Muscle of arm (tissue), 12 donors: Measurements from ENCODE around the gene ASCL2. TPM values are rescaled to one million over a fixed set of nuclear protein-coding genes. Genes with fewer than 3 reads are reported as not detected.

Experiments
- DNase-seq: peaks from one replicate; pipeline ENCODE4 v3.0.0-alpha.2; 2013
- polyA plus RNA-seq, 12 donors: library from polyadenylated mRNA; unstranded; fragments of 120-200 nt; gene quantifications; one replicate each; pipeline ENCODE4 v1.2.1, GENCODE V29; 2013; ENCODE audit not compliant: insufficient read length in 12 of 12

The ASCL2 gene
- polyA plus RNA-seq, 12 donors, result 0.08 to 1.0 (median 0.15) TPM; not detected in 4

DNA sequence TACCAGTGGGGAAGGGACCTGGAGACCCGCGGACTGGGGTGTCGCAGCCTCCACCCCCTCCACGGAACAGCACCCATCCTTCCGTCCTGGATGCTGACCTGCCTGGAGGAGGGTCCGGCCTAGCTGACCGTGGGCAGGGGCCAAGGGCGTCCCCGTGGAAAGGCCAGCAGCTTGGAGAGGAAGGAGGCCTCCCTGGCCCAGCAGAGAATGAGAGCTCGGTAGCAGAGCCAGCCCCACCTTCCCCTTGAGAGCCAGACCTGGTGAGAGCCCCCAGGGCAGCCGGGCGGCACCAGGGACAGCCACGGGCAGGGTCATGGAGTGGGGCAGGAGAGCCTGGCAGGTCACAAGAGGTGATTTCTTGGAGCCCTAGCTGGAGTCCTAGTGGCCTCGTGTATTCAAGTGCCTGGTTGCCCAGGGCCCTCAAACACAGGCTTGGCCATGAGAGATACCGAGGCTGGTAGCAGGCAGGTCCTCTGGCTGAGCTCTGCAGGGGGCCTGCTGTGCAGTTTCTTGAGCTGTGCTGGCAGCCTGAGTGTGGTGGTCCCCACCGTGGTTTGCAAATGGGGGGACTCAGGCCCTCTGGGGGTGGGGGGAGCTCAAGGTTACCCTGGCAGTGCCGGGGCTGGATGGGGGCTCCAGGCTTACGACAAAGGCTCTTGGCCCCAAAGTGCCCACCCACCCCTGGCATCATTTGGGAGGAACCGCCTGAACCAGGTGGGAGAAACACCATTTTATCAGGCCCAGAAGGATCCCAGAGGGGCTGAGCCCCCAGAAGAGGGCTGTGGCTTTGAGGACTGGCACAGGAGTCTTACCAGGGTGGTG lies 39.1 kb upstream of the ASCL2 start:
- DNase-seq, result no peak

DNA sequence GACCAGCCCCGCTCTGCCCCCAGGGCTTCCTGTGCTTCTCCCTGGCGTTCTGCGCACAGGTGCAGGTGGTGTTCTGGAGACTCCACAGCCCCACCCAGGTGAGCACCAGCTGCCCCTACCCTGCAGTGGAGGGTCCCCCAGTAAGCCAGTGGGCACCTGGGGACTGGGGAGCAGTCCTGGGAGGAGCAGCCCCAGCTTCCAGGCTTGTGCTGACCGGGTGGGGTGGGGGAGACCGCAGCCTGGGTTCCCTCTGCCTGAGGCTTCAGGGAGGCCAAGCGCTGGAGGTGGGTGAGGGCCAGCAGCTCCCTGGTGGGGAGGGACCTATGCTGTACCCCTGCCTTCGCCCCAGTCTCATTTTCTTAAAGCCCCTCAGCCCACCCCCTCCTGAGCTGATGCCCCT lies 38.3 kb upstream of the ASCL2 start:
- DNase-seq, result no peak

DNA sequence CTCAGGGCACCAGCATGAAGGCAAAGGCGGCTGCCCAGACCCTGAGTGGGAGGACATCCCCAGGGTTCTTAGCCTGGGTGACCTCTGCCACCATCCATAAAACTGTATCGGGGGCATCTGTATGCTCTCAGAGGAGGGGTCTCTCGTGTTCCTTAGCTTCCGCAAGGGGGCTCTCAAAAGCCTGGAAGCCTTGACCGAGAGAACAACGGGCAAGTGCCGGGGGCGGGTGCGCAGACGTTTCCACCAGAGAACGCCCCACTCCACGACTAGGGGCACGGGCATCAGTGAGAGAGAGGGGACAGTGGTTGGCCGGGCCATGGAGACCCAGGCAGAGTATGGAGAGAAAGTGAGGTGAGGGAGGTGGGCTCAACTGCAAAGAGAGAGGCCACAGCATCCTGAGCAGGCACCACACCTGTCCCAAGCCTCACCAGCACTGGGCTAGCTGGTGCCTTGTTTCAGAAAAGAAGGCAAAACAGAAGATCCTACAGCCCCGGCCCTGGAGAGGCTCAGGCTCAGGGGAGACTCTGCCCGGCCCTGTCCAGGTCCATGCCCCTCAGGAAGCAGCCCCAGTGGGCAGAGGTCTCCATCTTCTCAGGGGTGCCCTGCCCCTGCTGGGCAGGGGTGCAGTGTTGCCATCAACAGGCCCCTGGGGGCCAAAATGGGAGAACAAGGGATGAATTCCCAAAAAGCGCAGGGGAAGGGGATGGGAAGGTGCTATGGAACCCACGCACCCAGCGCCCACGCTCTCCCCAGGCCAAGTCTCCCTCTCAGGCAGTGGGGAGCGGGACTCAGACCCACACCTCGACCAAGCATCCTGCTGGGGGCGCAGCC lies 37.3 kb upstream of the ASCL2 start:
- DNase-seq, result no peak

DNA sequence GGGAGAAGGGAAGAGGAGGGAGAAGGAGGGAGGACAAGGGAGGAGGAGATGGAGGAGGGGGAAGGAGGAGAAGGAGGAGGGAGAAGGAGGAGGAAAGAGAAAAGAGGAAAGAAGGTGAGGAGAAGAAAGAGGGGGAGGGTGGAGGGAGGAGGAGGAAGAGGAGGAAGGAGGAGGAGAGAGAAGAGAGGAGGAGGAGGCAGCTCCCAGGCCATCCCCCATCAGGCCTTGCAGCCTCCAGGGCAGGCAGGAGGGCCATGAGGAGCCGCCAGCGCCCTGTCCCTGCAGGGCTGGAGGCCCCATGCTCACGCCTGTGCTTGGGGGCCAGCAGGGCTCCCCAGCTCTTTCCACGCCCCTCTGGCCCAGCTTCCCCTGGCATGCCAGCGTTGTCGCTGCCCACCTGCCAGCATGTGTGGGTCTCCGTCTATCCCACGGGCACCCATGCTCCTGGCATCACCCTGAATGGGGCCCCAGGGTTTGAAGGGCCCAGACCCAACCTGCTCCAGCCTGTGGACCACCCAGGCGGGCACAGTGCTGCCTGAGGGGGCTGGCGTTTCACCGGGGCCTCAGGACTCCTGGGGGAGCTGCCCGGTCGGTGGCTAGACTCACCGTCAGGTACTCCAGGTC lies 36.6 kb upstream of the ASCL2 start:
- DNase-seq, result no peak

DNA sequence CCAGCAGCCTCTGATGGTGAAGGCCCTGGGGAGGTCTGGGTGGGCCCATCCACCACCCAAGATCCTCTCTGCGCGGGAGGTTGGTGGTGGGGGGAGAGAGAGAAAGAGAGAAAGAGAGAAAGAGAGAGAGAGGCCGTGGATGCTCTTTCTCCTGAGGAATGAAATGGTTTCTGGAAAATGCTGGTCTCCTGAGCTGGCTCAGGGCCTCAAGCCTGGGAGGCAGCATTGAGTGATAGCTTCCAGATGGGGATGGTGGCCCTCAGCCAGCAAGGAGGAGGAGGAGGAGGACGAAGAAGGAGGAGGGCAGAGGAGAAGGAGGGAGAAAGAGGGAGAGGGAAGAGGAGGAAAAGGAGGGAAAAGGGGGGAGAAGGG lies 36.0 kb upstream of the ASCL2 start:
- DNase-seq, result peak; percentile 96

DNA sequence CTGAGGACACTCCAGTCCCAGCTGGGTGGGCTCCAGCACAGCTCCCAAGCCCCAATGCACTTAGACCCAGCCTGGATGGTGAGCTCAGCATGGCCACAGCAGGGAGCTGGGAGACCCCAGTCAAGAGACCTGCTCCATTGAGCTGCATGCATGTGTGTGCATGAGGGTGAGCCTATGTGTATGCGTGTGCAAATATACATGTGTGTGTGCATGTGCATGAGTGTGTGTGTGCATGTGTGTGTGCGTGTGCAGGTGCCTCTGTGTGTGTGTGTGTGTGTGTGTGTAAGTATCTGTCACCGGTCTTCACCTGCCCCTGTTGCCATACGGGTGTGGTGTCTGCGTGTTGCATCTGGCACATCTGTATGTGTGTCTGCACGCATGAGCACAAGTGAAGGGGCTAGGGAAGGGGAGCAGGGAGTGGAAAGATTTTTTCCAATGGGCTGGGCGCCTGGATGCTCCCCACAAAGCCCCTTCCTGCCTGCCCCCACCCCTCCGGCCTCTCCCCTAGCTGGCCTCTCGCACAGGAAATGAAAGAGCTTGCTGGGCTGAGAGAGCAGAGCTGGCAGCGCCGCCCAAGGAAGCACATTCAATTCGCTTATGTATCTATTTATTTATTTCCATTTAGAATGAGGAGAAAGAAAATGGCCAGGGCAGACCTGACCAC lies 35.5 kb upstream of the ASCL2 start:
- peak; percentile 93 for DNase-seq

DNA sequence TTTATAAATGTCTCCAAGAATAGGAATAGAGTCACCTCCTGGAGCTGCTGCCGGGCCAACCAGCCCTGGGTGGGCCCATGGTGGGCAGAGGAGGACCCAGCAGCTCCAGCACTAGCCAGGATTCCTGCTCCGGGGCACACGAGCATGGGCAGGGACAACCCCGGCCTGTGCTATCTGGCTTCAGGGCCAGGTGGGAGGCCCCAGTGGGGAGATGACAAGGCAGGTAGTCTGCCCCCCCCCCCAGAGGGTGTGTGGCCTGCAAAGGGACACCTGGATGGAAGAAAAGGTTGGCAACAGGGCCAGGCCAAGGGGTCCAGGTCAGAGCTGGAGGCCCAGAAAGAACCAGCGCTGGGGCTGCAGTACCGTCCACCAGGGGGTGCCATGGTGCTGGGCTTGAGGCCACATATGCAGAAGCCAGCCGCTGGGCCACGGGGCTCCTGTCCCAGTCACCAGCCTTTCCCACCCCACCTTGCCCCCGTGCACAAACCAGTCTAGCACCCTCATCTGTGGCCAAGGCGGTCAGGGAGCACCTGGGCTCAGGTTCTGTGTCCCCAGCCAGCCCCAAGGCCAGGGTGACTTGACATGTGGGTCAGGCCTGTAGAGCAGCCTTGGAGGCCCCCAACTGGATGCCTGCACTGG lies 34.9 kb upstream of the ASCL2 start:
- peak; percentile 69 for DNase-seq

DNA sequence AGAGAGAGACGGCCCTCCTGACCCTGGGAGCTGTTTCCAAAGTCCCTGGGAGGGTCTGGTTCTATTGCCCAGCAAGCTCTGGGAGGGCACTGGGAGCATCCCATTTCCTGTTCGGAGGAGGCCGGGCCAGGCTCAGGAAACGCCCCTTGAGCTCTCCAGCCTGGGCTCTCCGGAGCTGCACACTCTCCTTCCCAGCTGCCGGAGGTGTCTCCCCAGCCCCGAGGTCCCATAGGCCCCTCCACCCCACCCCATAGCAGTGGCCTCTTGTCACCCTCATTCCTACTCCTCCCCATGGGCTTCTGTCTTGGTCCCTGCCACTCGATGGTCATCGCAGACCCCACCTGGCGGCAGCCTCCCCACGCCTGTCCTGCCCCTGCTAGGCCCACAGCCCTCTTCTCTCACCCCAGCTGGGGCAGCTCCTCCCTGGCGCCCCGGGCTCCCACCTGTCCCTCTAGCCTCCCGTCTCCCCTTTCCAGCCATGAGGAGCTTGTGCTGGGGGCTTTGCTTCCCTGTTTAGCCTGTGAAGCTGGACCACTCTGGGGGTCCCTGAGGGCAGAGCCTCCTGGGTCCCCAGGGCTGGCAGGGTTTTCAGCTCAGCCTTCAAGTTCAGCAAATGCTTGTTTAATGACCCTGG lies 34.2 kb upstream of the ASCL2 start:
- no peak for DNase-seq

DNA sequence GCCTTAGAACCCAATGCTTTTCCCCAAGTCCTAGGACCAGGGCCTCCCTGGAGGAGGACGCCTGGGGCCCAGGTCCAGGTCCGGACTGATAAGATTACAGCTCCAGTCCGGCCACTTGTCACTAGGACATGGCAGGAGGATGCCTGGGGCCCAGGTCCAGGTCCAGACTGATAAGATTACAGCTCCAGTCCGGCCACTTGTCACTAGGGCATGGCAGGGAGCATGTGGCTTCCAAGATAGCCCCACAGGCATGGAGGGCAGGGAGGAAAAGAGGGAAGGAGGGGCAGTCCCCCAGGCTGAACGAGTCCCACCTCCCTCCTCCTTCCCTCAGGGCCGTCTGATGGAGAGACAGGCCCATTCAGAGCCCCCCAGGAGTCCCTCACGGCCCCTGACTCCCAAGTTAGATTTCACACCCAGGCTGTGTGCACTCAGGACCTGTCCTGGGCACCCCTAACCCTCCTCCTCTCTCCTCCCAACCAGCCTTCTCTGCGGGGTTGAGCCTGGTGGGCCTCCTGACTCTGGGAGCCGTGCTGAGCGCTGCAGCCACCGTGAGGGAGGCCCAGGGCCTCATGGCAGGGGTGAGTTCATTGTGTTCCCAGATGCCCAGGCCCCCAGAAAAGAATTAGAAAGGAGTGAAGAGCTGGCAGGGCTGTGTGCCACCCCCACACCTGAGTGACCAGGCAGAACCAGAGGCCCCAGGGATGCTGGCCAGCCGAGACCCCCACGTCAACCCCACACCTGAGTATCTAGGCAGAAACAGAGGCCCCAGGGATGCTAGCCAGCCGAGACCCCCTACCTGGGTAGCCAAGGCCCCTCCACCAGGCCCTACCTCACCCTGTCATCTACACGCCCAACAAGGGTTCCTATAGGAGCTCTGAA lies 33.5 kb upstream of the ASCL2 start:
- DNase-seq, result no peak

DNA sequence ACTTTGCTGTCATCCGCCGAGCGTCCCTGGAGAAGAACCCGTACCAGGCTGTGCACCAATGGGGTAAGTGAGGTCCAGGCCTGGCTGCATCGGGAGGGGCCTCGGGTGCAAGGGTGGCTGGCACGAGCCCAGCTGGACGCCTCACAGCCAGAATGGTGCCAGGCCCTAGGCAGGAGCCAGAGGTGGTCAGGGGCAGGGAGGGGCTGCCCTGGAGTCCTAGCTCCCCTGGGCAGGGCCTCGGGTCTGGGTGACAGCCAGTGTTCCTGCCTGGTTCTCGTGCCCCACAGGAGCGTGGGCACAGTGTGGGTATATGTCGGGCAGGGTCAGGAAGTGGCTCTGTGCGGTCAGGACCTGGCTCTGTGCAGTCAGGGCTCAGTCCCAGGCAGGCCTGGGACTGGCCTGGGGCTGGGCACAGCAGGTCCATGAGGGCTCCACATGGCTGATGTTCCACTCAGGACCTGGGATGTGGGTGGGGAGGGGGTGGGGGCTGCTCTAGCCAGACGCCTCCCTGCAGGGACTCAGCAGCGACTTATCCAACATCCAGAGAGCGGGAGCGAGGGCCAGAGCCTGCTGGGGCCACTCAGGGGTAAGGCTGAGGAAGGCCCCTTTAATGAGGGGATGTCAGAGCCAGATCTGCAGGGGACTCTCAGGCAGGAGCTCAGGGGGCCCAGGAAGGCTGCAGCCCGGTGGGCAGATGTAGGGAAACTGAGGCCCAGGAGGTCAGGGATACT lies 32.7 kb upstream of the ASCL2 start:
- no peak for DNase-seq

DNA sequence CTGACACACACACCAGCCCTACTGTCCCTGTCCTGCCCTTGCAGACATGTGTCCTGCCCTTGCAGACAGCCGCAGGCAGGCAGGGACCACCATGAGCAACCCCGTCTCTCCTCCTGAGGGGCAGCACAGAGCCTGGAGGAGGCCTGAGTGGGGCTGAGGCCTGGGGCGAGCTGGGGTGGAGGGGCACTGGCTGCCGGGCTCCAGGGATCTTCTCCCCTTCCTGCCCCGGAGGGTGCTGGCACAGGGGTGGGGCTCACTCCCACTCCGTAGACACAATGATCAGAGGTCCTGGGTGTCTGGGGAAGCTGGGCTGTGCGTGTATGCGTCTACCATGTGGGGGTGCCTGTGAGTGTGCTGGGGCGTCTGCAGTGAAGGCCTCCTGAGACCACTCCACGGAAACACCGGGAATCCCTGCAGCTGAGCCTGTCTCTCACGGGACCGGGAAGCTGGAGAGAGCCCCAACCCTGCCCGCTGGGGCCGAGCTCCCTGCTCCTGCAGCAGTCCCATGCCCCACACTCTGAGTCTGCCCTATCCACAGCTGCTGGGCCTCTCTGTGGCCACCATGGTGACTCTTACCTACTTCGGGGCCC lies 32.0 kb upstream of the ASCL2 start:
- no peak for DNase-seq

DNA sequence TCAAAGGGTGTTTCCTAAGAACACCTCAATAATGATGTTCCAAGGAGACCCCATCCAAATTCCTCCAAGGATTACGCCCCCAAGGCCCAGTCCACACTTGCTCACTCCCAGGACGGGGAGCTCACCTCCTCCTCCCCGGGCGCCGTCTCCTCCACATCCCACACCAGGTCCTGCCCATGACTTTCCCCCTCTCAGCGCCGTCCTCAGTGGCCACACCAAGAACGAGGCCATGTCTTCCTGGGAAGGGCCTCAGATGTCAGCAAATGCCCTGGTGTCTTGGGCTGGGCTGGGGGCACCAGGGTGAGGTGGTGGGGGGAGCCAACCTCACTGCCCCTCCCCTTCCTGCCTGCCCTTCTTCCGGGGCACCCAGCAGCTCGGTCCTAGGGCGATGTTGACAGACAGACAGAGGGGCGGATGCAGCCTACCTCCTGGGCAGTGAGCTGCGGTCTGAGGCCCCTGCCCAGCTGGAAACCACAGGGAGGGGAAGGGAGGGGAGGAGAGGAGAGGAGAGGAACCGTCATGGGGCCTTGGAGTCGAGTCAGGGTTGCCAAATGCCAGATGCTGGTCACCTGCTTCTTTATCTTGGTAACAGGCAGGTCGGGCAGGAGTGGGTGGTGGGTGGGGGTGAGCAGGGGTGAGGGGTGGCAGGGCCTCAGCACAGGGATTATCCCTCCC lies 31.4 kb upstream of the ASCL2 start, which contains the start of the genes C11orf21 and TSPAN32:
Gene C11orf21, minus strand, starts transcription at position 288 of the 675 bp plus-strand sequence. Its CDS starts 110 bp downstream, at position 178.
Gene TSPAN32, plus strand, starts transcription at position 383 of the 675 bp plus-strand sequence. Its CDS starts 137 bp downstream, at position 520.
- DNase-seq, result no peak

DNA sequence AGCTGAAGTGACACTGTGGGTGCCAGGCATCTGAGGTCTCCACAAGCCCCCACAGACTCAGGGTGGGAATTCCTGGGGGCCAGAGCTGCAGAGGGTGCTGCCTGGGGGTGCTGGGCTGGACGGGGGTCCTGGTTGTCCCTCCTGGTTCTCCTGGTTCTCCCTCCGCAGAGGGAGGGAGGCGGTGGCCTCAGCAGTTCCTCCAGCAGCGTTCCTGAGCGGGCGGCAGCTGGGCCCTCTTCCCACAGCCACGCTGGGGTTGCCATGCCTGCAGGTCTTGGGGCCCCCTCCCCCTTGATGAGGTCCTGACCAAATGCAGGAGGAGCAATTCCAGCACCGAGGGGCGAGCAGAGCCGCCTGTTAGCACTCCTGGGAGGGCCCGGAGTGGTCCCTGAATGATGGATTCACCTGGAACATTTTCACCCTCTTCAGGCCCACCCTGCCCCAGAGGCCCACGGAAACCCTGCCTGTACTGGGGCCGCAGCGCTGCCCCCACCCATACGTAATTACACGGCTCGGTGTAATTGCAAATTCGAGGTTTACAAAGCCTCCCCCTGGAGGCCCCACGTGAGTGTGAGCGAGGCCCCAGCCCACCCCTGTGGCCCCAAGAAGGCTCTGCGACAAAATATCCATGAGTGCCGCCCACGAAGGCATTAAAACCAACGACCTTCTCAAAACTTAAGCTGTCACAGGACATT lies 30.7 kb upstream of the ASCL2 start:
- DNase-seq, result no peak

DNA sequence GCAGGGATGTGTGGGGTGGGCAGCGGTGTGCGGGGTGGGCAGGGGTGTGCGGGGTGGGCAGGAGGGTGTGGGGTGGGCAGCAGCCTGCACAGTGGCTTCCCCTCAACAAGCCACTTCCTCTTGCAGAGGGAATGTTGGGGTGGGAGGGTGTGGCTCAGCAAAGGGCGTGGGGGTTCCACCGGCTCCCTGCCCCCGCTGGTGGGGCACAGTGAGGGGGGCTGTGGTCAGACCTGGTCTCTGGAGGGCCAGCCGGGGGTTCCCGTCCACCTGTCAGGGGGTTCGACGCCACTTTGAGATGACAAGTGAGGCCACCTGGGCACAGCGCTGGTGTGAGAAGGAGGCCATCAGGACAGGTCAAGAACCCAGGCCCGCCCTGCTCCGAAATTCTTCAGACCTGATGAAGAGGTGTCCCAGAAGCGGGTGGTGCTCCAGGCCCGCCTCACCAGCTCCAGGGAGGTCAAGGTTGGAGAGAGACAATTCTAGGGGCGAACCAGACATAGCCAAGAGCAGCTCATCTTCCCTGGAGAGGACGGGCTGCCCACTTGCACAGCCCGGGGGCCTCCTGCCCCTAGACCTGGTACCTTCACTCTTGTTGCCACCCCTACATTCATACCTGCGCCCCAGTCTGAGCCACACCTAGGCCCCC lies 30.0 kb upstream of the ASCL2 start:
- DNase-seq, result no peak

DNA sequence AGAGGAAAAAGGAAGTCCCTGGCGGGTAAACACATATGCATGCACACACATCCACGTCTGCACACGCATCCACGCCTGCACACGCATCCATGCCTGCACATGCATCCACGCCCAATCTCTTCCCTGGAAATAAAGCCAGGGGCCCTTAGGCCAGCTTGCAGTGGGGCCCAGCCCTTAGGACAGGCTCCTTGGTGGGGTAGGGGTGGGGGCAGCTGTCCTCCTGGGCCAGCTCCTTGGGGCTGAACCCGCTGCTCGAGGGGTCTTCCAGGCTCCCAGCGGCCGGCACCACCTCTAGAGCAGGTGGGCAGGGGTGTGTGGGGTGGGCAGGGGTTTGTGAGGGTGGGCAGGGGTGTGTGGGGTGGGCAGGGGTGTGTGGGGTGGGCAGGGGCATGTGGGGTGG lies 29.4 kb upstream of the ASCL2 start:
- DNase-seq, result no peak

DNA sequence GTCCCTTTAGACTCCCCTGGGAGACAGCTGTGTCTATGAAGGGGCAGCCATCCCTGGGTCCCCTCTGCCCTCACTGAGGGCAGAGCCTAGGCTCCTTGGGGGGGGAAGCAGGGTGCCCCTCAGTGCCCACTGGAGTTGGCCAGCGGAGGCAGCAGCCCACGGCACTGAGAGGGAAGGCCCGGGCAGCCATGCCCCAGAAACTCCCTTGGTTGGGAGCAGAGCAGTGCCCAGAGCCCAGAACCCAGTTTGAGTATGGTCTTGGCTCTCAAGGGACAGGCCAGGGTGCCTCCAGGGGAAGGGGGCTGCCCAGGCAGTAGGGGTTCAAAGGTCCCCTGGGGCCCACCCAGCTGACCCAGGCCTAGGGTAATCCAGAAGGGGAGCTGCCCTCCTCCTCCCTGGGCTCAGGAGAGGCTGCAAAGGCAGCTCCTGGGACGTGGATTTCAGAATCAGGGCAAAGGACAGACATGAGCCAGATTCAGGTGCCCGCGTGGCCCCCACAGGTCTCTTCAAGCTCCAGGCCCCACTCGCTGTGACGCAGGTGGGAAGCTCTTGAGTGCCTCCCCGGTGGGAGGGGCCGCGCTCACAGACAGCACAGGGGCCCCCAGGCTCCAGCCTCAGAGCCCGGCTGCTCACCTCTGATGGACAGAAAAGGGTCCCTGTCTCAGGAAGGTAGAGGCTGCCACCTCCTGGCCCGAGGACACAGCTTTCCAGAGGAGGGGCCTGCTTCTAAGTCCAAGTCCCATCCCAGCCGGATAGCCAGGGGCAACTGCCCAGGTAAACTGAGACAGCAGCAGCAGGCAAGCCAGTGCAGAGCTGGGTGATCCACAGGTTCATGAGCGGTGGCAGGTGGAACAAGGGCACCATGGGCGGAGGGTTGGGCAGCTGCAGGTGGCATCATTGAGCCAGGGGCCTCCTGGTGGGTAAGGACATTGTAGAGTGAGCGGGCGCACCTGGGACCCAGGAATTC lies 28.7 kb upstream of the ASCL2 start:
- no peak for DNase-seq
